A673 (cell line): ENCODE results near the gene ALDH8A1.

Experiments used
- EZH2 ChIP-seq: fragments of 200-600 bp; sonication (generic); IDR thresholded peaks from 2 replicates; pipeline ENCODE4 v1.6.1; 2017; ENCODE audit warnings: borderline replicate concordance, low read depth, mild to moderate bottlenecking, mixed read lengths, antibody characterized with exemption, low read length; ENCODE audit not compliant: poor library complexity, severe bottlenecking
- TF ChIP-seq, protein P1 (sequence below): fragments of 300-800, 200-600 bp; sonication (generic); conservative IDR thresholded peaks from 2 replicates; pipeline ENCODE4 v1.5.1; 2017; ENCODE audit warnings: low read depth, mild to moderate bottlenecking, antibody characterized with exemption, low read length, moderate library complexity, mixed read lengths

GRCh38 chr6:134903448-134903847 lies 46.5 kb downstream of the ALDH8A1 start:
- TF ChIP-seq, protein P1, sequence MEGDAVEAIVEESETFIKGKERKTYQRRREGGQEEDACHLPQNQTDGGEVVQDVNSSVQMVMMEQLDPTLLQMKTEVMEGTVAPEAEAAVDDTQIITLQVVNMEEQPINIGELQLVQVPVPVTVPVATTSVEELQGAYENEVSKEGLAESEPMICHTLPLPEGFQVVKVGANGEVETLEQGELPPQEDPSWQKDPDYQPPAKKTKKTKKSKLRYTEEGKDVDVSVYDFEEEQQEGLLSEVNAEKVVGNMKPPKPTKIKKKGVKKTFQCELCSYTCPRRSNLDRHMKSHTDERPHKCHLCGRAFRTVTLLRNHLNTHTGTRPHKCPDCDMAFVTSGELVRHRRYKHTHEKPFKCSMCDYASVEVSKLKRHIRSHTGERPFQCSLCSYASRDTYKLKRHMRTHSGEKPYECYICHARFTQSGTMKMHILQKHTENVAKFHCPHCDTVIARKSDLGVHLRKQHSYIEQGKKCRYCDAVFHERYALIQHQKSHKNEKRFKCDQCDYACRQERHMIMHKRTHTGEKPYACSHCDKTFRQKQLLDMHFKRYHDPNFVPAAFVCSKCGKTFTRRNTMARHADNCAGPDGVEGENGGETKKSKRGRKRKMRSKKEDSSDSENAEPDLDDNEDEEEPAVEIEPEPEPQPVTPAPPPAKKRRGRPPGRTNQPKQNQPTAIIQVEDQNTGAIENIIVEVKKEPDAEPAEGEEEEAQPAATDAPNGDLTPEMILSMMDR = no peak
- no peak for TF ChIP-seq EZH2
